Endothelial cell of umbilical vein (primary cell): ENCODE data around the gene RACGAP1. TPM values are rescaled to one million over a fixed set of nuclear protein-coding genes. Genes with fewer than 3 reads are reported as not detected.

Experiments
- BruUV-seq: library from RNA; stranded (reverse); fragments of 400-500 nt; replicated peaks from 2 replicates; lab custom pipeline; 2021; lab: Mats Ljungman, UMichigan
- CTCF ChIA-PET: fragments of 300-600, 350-600 bp; sonication (Branson Sonifier 250); formaldehyde crosslinking; loops from one replicate; lab custom pipeline; 2021; ENCODE audit warnings: antibody characterized with exemption, inconsistent platforms; lab: Charles Lee
- POLR2A ChIA-PET: fragments of 300-600, 350-600 bp; sonication (Branson Sonifier 250); formaldehyde crosslinking; loops from one replicate; lab custom pipeline; 2021; ENCODE audit warnings: antibody characterized with exemption, inconsistent platforms; lab: Charles Lee
- DNase-seq: peaks from one replicate; pipeline ENCODE4 v3.0.0-alpha.2; 2011; ENCODE audit warnings: low read depth, low spot score
- FAIRE-seq: peaks from 2 replicates; lab custom pipeline; 2011; peaks lifted over from hg19 to GRCh38; lab: Jason Lieb, UNC
- H2AFZ ChIP-seq: 2 replicates; pipeline ENCODE4 v1.6.0; 2012; ENCODE audit warnings: low read depth, low read length, control low read depth, inconsistent platforms
- H3K27ac ChIP-seq: 2 replicates; pipeline ENCODE4 v1.5.1; 2011; ENCODE audit warnings: low read depth, mild to moderate bottlenecking, control low read depth, low read length, moderate library complexity; ENCODE audit not compliant: insufficient read depth
- H3K27me3 ChIP-seq, 2 experiments: 2 replicates each; pipeline versions ENCODE4 v1.6.0 to v1.6.1; 2011; ENCODE audit warnings: low read length in 2 of 2, mixed read lengths in 1 of 2; ENCODE audit not compliant: control insufficient read depth in 2 of 2, insufficient read depth in 2 of 2
- H3K36me3 ChIP-seq, 2 experiments: 2 replicates in 1 of 2; 3 replicates in 1 of 2; pipeline ENCODE4 v1.5.1; 2011; ENCODE audit warnings: low read length in 2 of 2, mild to moderate bottlenecking in 1 of 2, moderate library complexity in 1 of 2; ENCODE audit not compliant: control insufficient read depth in 2 of 2, insufficient read depth in 2 of 2; ENCODE audit errors: extremely low read depth in 1 of 2
- H3K4me1 ChIP-seq: 3 replicates; pipeline ENCODE4 v1.5.1; 2011; ENCODE audit warnings: mild to moderate bottlenecking, low read length; ENCODE audit not compliant: control insufficient read depth, insufficient read depth; ENCODE audit errors: extremely low read depth
- H3K4me2 ChIP-seq: 2 replicates; pipeline ENCODE4 v1.6.1; 2011; ENCODE audit warnings: low read length, control low read depth, mixed read lengths; ENCODE audit not compliant: insufficient read depth
- H3K4me3 ChIP-seq, 3 experiments: fragments of 200-600 bp in 1 of 3; sonication (generic), shearing (Covaris generic) in 1 of 3; replicated peaks in 1 of 3; 2 replicates each; pipeline ENCODE4 v1.5.1; 2011 to 2016; ENCODE audit warnings: control low read depth in 3 of 3, low read length in 3 of 3, mild to moderate bottlenecking in 2 of 3, inconsistent platforms in 1 of 3, low read depth in 1 of 3, moderate library complexity in 1 of 3; ENCODE audit not compliant: insufficient read depth in 1 of 3
- H3K79me2 ChIP-seq: 2 replicates; pipeline ENCODE4 v1.6.0; 2012; ENCODE audit warnings: low read length, inconsistent platforms; ENCODE audit not compliant: control insufficient read depth, insufficient read depth
- H3K9ac ChIP-seq: replicated peaks from 2 replicates; pipeline ENCODE3; 2011; ENCODE audit warnings: low read length, control low read depth; ENCODE audit not compliant: insufficient read depth; ENCODE audit errors: extremely low read depth
- H3K9me1 ChIP-seq: replicated peaks from 3 replicates; pipeline ENCODE4 v1.6.0; 2011; ENCODE audit warnings: mild to moderate bottlenecking, low read length; ENCODE audit not compliant: control insufficient read depth, insufficient read depth; ENCODE audit errors: extremely low read depth
- H3K9me3 ChIP-seq: replicated peaks from 2 replicates; pipeline ENCODE4 v1.5.1; 2012; ENCODE audit warnings: low read length, inconsistent platforms; ENCODE audit not compliant: control insufficient read depth, insufficient read depth
- H4K20me1 ChIP-seq: replicated peaks from 2 replicates; pipeline ENCODE3; 2011; ENCODE audit warnings: mild to moderate bottlenecking, low read length; ENCODE audit not compliant: control insufficient read depth, insufficient read depth; ENCODE audit errors: extremely low read depth
- EZH2 ChIP-seq: IDR thresholded peaks from 2 replicates; pipeline ENCODE4 v1.6.1; 2012; ENCODE audit warnings: borderline replicate concordance, low read depth, mild to moderate bottlenecking, moderate library complexity, low read length, inconsistent platforms; ENCODE audit not compliant: severe bottlenecking
- FOS ChIP-seq: IDR thresholded peaks from 2 replicates; pipeline ENCODE4 v1.6.1; 2011; ENCODE audit warnings: mild to moderate bottlenecking, low read length, moderate library complexity, borderline replicate concordance; ENCODE audit not compliant: insufficient read depth
- GATA2 ChIP-seq: IDR thresholded peaks from 2 replicates; pipeline ENCODE4 v1.7.0; 2011; ENCODE audit warnings: low read depth, mild to moderate bottlenecking, moderate library complexity, mixed read lengths, low read length; ENCODE audit not compliant: insufficient read length, insufficient read depth
- JUN ChIP-seq: IDR thresholded peaks from 2 replicates; pipeline ENCODE4 v1.6.1; 2011; ENCODE audit warnings: borderline replicate concordance, low read depth; ENCODE audit not compliant: insufficient read length, insufficient read depth
- MYC ChIP-seq: IDR thresholded peaks from one replicate; pipeline ENCODE4 v1.6.1; 2011; ENCODE audit warnings: mild to moderate bottlenecking, low read depth, low read length
- POLR2A ChIP-seq: IDR thresholded peaks from 2 replicates; pipeline ENCODE4 v1.6.1; 2012; ENCODE audit warnings: low read depth, mild to moderate bottlenecking, control low read depth, low read length
- POLR2AphosphoS5 ChIP-seq: IDR thresholded peaks from 2 replicates; pipeline ENCODE4 v1.6.1; 2012; ENCODE audit warnings: low read depth, mild to moderate bottlenecking, control low read depth, low read length, moderate library complexity; ENCODE audit not compliant: insufficient read depth
- dilution Hi-C: fragments of 300-500 bp; cut with MboI; formaldehyde crosslinking; loops from one replicate; pipeline ENCODE4 v1.15.0; 2019; ENCODE audit warnings: low sequenced_read_pairs; ENCODE audit not compliant: extremely low pct_ligation_motif_present
- intact Hi-C: fragments of 100-400 bp; cut with micrococcal nuclease; formaldehyde crosslinking; loops from one replicate; pipeline ENCODE4 v1.10.0; 2022
- polyA plus RNA-seq, 4 experiments: library from polyadenylated mRNA; depleted of rRNA in 3 of 4; stranded (reverse) in 3 of 4; unstranded in 1 of 4; fragments of >200 nt; gene quantifications; 2 replicates each; pipeline versions ENCODE4 v1.2.1 to v1.2.3, GENCODE V29; 2011 to 2012; ENCODE audit warnings: missing spikeins in 1 of 4
- total RNA-seq: library from RNA; stranded (reverse); gene quantifications from 2 replicates; pipeline ENCODE4 v1.2.3, GENCODE V29; 2021
- TF ChIP-seq, protein P1 (sequence below): IDR thresholded peaks from 2 replicates; pipeline ENCODE4 v1.6.1; 2011; ENCODE audit not compliant: insufficient read depth, insufficient read length
- TF ChIP-seq, protein P2 (sequence below), 2 donors: IDR thresholded peaks; 1 replicate in 1 of 2; 2 replicates in 1 of 2; pipeline ENCODE4 v1.5.1; 2011; ENCODE audit warnings: low read length in 2 of 2, mild to moderate bottlenecking in 2 of 2, moderate library complexity in 2 of 2, control low read depth in 1 of 2, inconsistent platforms in 1 of 2, low read depth in 1 of 2; ENCODE audit not compliant: insufficient read depth in 1 of 2; ENCODE audit errors: extremely low read depth in 1 of 2

The RACGAP1 gene
- total and polyA plus RNA-seq, 2 donors (not counting 3 experiments of a cell fraction or from before 2014, with no cell fraction given) = 16.5 to 56.3 TPM

DNA sequence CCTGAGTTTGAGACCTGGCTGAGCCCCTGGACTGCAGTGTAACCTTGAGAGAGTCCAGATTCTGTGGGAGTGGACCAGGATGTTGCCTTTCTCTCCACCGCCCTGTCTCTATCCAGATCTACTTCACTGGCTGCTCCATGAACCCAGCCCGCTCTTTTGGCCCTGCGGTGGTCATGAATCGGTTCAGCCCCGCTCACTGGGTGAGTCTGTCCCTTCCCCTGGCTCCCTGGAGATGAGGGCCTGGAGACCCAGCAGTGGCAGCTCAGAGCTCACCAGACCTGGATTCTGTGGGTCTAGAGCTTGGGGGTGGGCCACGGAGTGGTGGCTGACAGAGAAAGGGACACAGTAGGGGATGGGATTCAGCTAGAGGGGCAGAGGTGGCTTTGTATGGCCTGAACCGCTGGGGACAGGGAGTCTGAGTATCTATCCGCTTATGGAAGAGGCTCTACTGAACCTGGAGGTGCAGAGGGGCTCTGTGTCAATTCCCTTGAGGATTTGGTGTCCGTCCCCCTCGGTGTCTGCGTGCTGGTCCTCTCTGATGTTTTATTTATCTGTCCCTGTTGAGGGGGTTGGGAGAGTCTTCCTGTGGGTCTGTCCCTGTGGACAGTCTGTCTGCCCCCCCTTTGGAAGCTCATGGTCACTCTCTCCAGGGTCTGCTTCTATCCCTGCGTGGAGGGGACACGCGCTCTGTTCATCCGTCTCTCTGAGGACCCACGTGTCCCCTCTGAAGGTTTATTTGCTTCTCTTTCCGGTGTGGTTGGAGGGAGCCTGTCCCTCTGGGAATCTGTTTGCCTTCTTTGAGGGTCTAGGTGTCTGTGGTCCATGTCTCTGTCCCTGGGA is 61.1 kb downstream of the RACGAP1 start:
- dilution Hi-C loops (loop anchor here (25.0 kb wide), 1 partner anchor 98 kb away; the partner anchor contains the start of gene ASIC1), intact Hi-C loops (no loop called here)
- DNase-seq (no peak), FAIRE-seq (no peak)
- peaks cover 29% of the 10 kb centered on the region for H3K4me1 ChIP-seq
- no peaks in the 10 kb centered on the region for H3K9me3 ChIP-seq
- no peak overlapping the region for H3K4me2 ChIP-seq
- no peak overlapping the region for H2AFZ ChIP-seq
- POLR2A ChIA-PET = no interaction called here
- H3K4me3 ChIP-seq = no peak overlapping the region
- CTCF ChIA-PET = interaction anchor here (1.0 to 11.4 kb wide), 8 partner anchors 10 to 102 kb away, joined by 3 to 317 read pairs (median 119); partner anchors contain the start of gene ASIC1
- BruUV-seq = no TSS peak
- no peaks in the 10 kb centered on the region for H3K79me2 ChIP-seq
- no peaks in the 10 kb centered on the region for H3K36me3 ChIP-seq
- H4K20me1 ChIP-seq = no peaks in the 10 kb centered on the region
- H3K27ac ChIP-seq = no peak overlapping the region
- no peak for TF ChIP-seq GATA2
- TF ChIP-seq, protein P1, sequence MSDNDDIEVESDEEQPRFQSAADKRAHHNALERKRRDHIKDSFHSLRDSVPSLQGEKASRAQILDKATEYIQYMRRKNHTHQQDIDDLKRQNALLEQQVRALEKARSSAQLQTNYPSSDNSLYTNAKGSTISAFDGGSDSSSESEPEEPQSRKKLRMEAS = no peak
- TF ChIP-seq POLR2AphosphoS5 = no peak
- no peak for TF ChIP-seq FOS
- TF ChIP-seq, protein P2, sequence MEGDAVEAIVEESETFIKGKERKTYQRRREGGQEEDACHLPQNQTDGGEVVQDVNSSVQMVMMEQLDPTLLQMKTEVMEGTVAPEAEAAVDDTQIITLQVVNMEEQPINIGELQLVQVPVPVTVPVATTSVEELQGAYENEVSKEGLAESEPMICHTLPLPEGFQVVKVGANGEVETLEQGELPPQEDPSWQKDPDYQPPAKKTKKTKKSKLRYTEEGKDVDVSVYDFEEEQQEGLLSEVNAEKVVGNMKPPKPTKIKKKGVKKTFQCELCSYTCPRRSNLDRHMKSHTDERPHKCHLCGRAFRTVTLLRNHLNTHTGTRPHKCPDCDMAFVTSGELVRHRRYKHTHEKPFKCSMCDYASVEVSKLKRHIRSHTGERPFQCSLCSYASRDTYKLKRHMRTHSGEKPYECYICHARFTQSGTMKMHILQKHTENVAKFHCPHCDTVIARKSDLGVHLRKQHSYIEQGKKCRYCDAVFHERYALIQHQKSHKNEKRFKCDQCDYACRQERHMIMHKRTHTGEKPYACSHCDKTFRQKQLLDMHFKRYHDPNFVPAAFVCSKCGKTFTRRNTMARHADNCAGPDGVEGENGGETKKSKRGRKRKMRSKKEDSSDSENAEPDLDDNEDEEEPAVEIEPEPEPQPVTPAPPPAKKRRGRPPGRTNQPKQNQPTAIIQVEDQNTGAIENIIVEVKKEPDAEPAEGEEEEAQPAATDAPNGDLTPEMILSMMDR (IDR thresholded peaks at IDR 0.05; ENCODE audit: extremely low read depth in 1 of 2, insufficient read depth in 1 of 2, low read depth in 1 of 2, low read length in 2 of 2) = no peak
- TF ChIP-seq POLR2A = no peak
- TF ChIP-seq JUN = no peak
- no peak for TF ChIP-seq EZH2
- TF ChIP-seq MYC = no peak
- peaks cover 7 to 10% of the 10 kb centered on the region in 2 experiments for H3K27me3 ChIP-seq
- no peaks in the 10 kb centered on the region for H3K9me1 ChIP-seq
- no peak overlapping the region for H3K9ac ChIP-seq
